SHP77 (cell line): ENCODE measurements around the gene PLXNB2.
A peak's percentile ranks its signal among the peaks of the same experiment; 100 is the strongest.
"Not testable (repeated sequence)": the region's sequence is repeated elsewhere in the genome, so short reads cannot be mapped to it uniquely, and the experiment has no call there.

ENCODE experiments used
- DNase-seq, 2 experiments: peaks; one replicate each; lab custom pipeline; 2025; lab: John Stamatoyannopoulos, UW

Gene PLXNB2, protein sequence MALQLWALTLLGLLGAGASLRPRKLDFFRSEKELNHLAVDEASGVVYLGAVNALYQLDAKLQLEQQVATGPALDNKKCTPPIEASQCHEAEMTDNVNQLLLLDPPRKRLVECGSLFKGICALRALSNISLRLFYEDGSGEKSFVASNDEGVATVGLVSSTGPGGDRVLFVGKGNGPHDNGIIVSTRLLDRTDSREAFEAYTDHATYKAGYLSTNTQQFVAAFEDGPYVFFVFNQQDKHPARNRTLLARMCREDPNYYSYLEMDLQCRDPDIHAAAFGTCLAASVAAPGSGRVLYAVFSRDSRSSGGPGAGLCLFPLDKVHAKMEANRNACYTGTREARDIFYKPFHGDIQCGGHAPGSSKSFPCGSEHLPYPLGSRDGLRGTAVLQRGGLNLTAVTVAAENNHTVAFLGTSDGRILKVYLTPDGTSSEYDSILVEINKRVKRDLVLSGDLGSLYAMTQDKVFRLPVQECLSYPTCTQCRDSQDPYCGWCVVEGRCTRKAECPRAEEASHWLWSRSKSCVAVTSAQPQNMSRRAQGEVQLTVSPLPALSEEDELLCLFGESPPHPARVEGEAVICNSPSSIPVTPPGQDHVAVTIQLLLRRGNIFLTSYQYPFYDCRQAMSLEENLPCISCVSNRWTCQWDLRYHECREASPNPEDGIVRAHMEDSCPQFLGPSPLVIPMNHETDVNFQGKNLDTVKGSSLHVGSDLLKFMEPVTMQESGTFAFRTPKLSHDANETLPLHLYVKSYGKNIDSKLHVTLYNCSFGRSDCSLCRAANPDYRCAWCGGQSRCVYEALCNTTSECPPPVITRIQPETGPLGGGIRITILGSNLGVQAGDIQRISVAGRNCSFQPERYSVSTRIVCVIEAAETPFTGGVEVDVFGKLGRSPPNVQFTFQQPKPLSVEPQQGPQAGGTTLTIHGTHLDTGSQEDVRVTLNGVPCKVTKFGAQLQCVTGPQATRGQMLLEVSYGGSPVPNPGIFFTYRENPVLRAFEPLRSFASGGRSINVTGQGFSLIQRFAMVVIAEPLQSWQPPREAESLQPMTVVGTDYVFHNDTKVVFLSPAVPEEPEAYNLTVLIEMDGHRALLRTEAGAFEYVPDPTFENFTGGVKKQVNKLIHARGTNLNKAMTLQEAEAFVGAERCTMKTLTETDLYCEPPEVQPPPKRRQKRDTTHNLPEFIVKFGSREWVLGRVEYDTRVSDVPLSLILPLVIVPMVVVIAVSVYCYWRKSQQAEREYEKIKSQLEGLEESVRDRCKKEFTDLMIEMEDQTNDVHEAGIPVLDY (N-terminal part only)

DNA sequence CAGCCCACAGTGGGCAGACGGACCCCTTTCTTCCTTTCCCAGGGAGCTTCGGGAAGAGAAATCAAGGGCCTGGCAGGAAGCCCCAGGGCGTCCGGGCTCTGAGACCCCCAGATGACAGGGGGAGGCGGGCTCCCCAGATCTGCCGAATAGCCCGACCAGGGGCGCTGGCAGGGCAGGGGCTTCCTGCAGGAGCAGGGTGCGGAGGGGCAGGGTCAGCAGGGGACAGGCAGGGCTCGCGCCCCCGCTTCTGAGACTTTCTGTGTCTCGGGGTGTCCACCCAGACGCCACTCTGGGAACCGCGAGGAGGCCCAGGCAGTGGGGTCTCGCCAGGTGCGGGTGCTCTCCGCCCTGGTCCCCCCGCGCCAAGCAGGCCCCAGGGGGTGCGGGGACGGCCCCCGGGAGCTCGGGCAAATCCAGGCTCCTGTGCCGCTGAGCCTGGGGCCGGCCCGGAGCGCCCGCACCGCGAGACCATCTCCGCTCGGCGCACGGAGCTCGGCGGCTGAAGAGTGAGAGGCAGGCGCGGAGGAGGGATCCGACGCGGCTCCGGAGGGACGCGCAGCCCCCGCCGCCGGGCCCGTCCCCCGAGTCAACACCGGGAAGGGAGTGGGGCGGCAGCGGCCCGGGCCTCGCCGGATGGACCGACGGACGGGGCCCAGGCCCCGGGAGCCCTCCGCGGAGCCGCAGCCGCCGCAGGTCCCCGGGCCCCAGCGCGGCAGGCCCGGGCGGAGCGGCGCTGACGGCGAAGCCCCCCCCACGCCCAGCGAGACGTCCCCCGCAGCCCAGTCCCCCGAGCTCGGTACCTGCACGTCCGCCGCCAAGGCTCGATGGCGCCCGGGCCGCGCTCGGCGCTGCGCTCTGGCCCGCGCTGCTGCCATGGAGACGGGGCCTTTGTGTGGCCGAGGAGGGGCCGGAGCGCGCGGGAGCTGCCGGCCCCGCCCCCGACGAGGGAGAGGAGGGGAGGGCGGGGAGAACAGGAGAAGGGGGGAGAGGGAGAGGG lies at the start of gene PLXNB2:
Gene PLXNB2, minus strand, starts transcription at position 894 of the 997 bp plus-strand sequence. CDS start 17,062 bp downstream, outside the sequence.
- DNase-seq = peak; percentile 71 to 87

DNA sequence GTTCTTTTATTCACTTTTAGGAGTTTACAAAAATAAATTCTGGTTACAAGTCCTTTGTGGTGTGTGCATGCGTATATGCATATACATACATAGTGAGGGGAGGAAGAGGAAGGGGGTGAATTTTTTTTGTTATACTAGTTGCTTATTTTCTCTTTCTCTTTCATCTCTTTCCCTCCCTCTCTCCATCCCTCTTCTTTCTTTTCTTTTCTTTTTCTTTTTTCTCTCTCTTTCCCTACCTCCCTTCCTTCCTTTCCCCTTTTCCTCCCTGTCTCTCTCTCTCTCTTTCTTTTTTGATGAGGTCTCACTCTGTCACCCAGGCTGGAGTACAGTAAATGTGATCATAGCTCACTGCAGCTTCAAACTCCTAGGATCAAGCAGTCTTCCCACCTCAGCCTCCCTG lies 49.8 kb upstream of the PLXNB2 start:
- DNase-seq = no peak

DNA sequence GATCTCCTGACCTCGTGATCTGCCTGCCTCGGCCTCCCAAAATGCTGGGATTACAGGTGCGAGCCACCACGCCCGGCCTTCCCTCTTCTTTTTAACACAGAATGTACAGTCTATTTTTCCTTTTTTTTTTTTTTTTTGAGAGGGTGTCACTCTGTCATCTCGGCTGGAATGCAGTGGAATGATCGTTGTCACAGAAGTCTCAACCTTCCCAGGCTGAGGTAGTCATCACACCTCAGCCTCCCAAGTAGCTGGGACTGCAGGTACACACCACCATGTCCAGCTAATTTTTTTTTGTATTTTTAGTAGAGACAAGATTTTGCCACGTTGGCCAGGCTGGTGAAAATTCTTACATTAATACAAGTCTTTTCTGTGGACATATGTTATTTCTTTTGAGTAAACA lies 48.7 kb upstream of the PLXNB2 start:
- no peak for DNase-seq

DNA sequence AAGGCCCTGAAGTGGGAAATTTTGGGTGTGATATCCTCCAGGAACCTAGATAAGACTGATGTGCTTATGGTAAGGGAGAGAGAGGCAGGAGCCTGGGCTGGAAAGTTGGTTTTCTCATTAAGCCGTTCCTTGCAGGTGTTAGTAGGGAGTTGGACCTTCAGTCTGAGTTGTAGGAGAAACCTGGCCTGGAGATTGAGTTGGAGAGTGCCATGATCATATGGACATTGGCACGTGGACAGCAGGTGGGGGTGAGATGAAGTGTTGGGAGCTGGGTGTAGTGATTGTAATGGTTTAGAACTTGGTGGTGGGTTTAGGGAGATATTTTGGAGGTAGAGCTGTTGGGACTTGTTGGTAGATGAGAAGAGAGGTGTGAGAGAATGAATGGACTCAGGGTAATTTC lies 40.6 kb upstream of the PLXNB2 start:
- DNase-seq = no peak

DNA sequence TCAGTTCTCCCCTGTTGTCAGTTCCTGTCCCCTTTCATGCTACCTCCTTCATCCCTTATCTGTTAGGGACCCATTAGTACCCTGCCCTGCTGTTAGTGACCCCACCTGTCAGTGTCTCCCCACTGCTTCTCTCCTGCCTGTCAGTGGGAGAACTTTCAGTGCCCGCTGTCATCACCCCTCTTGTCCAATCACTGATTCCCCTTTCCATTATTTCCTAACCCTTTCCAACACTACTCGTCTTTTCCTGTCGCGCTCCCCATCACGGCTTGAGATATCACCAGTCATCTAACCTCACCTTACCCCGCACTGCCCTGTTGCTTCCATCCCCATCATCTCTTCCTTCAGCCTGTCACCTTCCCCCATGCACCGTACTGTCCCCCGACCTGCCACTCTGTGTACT lies 39.7 kb upstream of the PLXNB2 start:
- no peak for DNase-seq

DNA sequence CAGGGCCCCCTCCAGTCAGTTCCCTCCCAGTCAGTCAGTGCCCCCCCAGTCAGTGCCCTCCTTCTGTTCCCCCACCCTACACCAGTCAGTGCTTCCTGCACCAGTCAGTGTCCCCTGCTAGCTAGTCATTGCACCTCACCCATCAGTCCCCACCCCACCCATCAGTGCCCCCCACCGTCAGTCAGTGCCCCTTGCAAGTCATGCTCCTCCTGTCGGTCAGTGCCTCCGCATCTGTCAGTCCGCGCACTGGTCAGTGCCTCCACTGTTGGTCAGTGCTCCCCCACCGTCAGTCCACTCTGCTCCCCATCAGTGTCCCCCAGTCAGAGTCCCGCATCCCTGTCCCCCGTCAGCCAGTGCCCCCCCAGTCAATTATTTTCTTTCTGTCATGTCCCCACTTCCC lies 39.0 kb upstream of the PLXNB2 start:
- DNase-seq = no peak

DNA sequence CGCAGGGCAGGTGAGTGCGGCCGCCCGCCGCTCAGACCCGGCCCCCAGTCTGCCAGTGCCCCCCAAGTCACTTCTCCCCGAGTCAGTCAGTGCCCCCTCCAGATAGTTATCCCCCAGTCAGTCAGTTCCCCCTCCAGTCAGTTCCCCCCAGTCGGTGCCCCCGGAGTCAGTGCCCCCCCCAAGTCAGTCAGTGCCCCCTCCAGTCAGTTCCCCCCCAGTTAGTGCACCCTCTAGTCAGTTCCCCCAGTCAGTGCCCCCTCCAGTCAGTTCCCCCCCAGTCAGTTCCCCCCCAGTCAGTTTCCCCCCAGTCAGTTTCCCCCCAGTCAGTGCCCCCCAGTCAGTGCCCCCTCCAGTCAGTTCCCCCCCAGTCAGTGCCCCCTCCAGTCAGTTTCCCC lies 36.1 kb upstream of the PLXNB2 start:
- DNase-seq = no peak

DNA sequence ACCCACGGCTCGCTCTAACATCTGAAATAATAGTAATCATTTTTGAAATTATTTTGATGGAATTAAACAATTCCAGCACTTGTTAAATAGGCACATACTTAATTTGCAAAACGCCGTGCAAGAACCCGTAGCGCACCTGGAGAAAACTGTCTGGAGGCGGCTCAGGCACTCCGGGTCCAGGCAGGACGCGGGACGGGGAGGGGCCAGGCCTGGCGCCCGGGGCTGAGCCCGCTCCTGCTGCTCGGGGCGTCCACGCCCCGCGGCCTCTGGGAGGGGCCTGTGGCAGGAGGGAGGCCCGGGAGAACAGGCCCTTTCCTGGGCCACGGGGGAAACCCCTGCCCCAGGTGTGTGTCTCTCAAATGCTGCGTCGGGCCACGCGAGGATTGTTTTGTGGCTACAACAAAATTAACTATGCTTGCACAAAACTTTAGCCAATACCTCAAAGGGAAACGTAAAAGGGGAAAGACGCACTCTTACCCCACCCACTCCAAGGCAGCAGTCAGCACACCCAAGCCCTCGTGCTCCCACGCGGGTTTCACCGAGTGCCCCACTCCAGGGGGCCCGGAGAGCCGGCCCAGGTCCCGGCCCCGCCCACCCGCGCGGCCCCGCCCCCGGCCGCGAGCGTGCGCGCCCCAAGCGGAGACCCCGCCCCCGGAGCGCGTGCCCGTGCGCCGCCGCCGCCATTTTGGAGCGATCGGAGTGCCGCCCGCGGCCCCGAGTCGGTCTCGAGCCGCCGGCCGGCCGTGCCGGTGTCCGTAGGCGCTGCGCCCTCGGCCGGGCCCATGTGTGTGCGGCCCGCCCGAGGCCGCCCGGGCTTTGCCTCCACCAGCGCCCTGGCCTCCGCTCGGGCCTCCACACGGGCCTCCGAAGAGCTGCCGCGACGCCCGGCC lies 35.5 kb upstream of the PLXNB2 start, which contains the start of gene PPP6R2:
Gene PPP6R2, plus strand, starts transcription at position 677 of the 890 bp plus-strand sequence. CDS start 50,582 bp downstream, outside the sequence.
- peak; percentile 62 to 65 for DNase-seq

DNA sequence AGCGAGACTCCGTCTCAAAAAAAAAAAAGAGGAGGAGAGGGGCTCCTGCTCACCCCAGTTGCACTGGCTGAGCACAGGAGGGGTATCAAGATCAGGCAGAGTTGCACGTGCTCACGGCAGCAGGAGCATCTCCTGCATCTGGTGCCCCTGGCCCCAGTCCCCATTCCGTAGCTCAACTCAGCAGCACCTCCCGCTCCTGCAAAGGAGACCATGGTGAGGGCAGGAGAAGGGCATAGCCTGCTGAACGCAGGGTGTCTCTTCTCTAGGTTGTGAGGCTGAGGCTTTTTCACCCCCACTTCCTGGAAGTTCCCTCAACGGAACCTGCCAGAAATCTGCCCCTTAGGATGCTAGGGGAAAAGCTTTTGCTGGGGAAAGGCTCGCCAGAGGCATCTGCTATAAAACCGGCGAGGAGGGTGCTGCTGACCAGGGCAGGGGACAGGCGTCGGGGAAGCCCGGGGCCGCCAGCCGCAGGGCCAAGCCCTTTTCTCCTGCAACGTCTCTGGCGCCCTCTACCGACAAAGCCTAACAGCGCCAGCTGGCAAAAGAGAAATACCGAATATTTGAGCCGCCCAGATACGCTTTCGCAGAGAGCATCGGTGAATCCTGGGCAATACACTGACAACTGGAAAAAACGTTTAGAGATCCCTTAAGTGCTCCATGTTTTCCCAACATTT lies 34.7 kb upstream of the PLXNB2 start:
- peak; percentile 87 to 93 for DNase-seq

DNA sequence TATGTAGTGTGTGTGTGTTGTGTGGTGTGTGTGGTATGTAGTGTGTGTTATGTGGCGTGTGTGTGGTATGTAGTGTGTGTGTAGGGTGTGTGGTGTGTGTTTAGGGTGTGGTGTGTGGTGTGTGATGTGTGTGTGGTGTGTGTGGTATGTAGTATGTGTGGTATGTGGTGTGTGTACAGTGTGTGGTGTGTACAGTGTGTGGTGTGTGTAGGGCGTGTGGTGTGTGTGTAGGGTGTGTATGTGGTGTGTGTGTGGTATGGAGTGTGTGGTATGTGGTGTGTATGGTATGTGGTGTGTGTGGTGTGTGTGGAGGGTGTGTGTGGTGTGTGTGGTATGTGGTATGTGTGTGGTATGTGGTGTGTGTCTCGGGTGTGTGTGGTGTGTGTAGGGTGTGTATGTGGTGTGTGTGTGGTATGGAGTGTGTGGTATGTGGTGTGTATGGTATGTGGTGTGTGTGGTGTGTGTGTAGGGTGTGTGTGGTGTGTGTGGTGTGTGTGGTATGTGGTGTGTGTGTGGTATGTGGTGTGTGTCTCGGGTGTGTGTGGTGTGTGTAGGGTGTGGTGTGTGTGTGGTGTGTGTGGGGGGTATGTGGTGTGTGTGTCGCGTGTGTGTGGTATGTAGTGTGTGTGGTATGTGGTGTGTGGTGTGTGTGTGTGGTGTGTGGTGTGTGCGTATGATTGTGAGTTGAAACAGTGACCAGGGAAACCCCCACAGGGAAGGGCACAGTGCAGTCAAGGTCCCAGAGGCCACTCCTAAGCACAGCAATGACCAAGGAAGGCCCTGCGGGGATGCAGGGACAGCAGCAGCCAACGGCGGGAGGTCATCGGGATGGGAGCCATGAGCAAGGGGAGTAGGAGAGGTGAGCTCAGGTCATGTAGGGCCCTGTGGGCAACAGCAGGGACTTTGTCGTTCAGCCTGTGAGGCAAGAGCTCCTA lies 32.8 kb upstream of the PLXNB2 start:
- peak in 1 of 2 experiments; percentile 13 for DNase-seq

DNA sequence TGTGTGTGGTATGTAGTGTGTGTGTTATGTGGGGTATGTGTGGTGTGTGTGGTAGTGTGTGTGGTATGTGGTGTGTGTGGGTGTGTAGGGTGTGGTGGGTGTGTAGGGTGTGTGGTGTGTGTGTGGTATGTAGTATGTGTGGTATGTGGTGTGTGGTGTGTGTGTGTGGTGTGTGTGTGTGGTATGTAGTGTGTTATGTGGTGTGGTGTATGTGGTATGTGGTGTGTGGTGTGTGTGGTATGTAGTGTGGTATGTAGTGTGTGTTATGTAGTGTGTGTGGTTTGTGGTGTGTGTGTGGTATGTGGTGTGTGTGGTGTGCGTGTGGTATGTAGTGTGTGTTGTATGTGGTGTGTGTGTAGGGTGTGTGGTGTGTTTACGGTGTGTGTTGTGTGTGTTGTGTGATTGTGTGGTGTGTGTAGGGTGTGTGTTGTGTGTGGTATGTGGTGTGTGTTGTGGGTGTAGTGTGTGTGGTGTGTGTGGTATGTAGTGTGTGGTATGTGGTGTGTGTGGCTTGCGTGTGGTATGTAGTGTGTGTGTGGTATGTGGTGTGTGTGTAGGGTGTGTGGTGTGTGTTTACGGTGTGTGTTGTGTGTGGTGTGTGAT lies 31.5 kb upstream of the PLXNB2 start:
- DNase-seq = no peak

DNA sequence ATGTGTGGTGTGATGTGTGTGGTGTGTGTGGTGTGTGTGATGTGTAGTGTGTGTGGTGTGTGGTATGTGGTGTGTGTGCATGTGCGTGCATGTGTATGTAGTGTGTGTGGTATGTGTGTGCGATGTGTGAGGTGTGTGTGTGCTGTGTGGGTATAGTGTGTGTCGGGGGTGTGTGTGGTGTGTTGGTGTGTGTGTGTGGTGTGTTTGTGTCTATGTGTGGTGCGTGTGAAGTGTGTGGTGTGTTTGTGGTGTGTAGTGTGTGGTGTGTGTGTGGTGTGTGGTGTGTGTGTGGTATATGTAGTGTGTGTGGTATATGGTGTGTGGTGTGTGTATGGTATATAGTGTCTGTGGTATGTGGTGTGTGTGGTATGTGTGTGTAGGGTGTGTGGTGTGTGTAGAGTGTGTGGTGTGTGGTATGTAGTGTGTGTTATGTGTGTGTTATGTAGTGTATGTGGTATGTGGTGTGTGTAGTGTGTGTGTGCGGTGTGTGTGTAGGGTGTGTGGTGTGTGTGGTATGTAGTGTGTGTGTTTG lies 30.7 kb upstream of the PLXNB2 start:
- DNase-seq = no peak

DNA sequence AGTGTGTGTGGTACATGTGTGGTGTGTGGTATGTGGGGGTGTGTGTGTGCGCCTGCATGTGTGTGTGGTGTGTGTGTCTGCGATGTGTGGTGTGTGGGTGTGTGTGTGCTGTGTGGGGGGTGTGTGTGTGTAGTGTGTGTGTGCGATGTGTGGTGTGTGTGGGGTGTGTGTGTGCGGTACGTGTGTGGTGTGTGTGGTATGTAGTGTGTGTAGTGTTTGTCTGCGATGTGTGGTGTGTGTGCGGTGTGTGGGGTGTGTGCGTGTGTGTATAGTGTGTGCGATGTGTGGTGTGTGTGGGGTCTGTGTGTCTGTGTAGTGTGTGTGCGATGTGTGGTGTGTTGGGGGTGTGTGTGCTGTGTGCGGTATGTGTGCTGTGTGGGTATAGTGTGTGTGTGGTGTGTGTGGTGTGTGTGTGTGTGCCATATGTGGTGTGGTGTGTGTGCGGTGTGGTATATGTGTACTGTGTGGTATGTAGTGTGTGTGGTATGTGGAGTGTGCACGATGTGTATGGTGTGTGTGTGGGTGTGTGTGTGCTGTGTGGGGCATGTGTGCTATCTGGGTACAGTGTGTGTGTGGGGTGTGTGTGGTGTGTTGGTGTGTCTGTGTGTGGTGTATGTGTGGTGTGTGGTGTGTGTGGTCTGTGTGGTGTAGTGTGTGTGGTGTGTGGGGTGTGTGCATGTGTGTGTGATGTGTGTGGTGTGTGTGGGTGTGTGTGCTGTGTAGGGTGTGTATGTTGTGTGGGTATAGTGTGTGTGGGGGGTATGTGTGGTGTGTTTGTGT lies 30.0 kb upstream of the PLXNB2 start:
- DNase-seq = no peak

DNA sequence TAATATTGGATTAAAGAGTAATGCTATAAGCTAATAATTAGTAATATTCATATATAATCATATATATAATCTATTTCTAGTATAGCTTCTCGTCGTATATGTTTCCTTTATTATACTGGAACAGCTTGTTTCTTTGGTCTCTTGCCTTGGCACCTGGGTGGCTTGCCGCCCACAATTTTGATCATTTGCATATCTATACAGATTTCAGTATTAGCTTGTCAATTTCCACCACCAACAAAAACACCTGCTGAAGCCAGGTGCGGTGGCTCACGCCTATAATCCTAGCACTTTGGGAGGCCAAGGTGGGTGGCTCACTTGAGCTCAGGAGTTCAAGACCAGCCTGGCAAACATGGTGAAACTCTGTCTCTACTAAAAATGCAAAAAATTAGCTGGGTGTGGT lies 27.0 kb upstream of the PLXNB2 start:
- DNase-seq = not testable (repeated sequence)

DNA sequence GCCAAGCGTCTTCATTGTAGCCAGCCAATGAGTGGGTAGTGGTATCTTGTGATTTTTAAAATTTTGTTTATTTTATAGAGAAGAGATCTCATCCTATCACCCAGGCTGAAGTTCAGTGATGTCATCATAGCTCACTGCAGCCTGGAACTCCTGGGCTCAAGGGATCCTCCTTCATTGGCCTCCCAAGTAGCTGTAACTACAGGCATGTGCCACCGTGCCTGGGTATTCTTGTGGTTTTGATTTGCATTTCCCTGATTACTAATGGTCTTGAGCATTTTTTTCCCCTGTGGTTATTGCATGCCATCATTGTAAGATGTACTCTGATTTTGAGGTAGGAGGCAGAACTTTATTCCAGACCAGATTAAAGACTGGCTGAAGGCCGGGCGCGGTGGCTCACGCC lies 21.8 kb upstream of the PLXNB2 start:
- DNase-seq = no peak

DNA sequence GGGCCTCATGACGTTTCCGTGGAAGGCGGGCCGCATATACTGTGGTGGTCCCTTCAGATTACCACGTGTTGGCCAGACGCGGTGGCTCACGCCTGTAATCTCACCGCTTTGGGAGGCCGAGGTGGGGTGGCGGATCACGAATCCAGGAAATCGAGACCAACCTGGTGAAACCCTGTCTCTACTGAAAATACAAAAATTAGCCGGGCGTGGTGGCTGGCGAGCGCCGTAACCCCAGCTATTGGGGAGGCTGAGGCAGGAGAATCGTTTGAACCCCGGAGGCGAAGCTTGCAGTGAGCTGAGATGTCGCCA lies 20.2 kb upstream of the PLXNB2 start:
- DNase-seq = no peak
